ENCODE measurements around the gene ITPR1.

The ITPR1 gene

GRCh38 chr3:4681301-4681700 lies 188.2 kb downstream of the ITPR1 start:
- Histone ChIP-seq H3K79me2 (ENCODE audit: insufficient read depth, low read length) (no peaks in the 10 kb centered on the region), H3K36me3 (ENCODE audit: insufficient read depth, low read length) (peaks cover 62% of the 10 kb centered on the region; the same call in 1 of the 2 replicates), H4K20me1 (ENCODE audit: insufficient read depth, low read length, poor library complexity, severe bottlenecking) (no peaks in the 10 kb centered on the region), H3K27me3 (ENCODE audit: insufficient read depth, low read length, poor library complexity, severe bottlenecking) (no peaks in the 10 kb centered on the region), H3K9me3 (ENCODE audit: insufficient read depth, low read depth, low read length) (no peaks in the 10 kb centered on the region), H3K4me1 (ENCODE audit: insufficient read depth, low read length, poor library complexity, severe bottlenecking) (no peaks in the 10 kb centered on the region), H2AFZ (ENCODE audit: low read length) (no peak overlapping the region), H3F3A (ENCODE audit: low read depth) (no peaks in the 10 kb centered on the region), H3K4me2 (ENCODE audit: low read depth, low read length, poor library complexity, severe bottlenecking) (no peak overlapping the region), H3K9ac (ENCODE audit: low read depth, low read length, poor library complexity, severe bottlenecking) (no peak overlapping the region), H3K9me2 (replicated peaks; ENCODE audit: low read depth, low read length) (no peaks in the 10 kb centered on the region), H3K4me3 (ENCODE audit: low read length, poor library complexity, severe bottlenecking) (no peak overlapping the region)
- TF ChIP-seq EZH2phosphoT487 (IDR thresholded peaks at IDR 0.05; ENCODE audit: borderline replicate concordance), result no peak
- TF ChIP-seq, protein P1, sequence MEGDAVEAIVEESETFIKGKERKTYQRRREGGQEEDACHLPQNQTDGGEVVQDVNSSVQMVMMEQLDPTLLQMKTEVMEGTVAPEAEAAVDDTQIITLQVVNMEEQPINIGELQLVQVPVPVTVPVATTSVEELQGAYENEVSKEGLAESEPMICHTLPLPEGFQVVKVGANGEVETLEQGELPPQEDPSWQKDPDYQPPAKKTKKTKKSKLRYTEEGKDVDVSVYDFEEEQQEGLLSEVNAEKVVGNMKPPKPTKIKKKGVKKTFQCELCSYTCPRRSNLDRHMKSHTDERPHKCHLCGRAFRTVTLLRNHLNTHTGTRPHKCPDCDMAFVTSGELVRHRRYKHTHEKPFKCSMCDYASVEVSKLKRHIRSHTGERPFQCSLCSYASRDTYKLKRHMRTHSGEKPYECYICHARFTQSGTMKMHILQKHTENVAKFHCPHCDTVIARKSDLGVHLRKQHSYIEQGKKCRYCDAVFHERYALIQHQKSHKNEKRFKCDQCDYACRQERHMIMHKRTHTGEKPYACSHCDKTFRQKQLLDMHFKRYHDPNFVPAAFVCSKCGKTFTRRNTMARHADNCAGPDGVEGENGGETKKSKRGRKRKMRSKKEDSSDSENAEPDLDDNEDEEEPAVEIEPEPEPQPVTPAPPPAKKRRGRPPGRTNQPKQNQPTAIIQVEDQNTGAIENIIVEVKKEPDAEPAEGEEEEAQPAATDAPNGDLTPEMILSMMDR (conservative IDR thresholded peaks at IDR 0.05; ENCODE audit: low read length), result no peak

DNA sequence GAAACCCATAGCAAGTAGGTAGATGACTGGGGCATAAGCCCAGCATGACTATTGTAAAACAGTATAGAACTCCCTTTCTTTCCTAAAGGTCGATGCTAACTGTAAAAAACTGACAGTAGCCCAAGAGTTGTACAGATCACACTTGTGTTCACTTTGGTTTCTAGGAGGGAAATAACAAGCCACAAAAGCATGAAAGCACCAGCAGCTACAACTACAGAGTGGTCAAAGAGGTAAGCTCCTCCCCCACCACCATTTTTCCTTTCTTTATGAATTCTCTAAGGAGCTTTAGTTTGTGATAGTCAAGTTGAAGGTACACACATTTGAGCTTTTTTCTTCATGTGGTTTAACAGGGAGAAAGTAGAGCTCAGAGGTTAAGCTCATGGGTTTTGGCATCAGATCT lies 191.0 kb downstream of the ITPR1 start:
- no peaks in the 10 kb centered on the region for H3K27me3 ChIP-seq (ENCODE audit: insufficient read depth, low read length, poor library complexity, severe bottlenecking)
- no peaks in the 10 kb centered on the region for H3K9me3 ChIP-seq (ENCODE audit: insufficient read depth, low read depth, low read length)
- H3K4me1 ChIP-seq (ENCODE audit: insufficient read depth, low read length, poor library complexity, severe bottlenecking), result no peaks in the 10 kb centered on the region
- no peak overlapping the region for H3K9ac ChIP-seq (ENCODE audit: low read depth, low read length, poor library complexity, severe bottlenecking)
- H3K9me2 ChIP-seq (replicated peaks; ENCODE audit: low read depth, low read length), result no peaks in the 10 kb centered on the region
- H3K79me2 ChIP-seq (ENCODE audit: insufficient read depth, low read length), result no peaks in the 10 kb centered on the region
- H2AFZ ChIP-seq (ENCODE audit: low read length), result no peak overlapping the region
- H3K36me3 ChIP-seq (ENCODE audit: insufficient read depth, low read length), result peaks cover 77% of the 10 kb centered on the region; the same call in 1 of the 2 replicates
- H3F3A ChIP-seq (ENCODE audit: low read depth), result no peaks in the 10 kb centered on the region
- H4K20me1 ChIP-seq (ENCODE audit: insufficient read depth, low read length, poor library complexity, severe bottlenecking), result no peaks in the 10 kb centered on the region
- no peak overlapping the region for H3K4me2 ChIP-seq (ENCODE audit: low read depth, low read length, poor library complexity, severe bottlenecking)
- TF ChIP-seq, protein P1 (conservative IDR thresholded peaks at IDR 0.05; ENCODE audit: low read length), result no peak
- no peak for TF ChIP-seq EZH2phosphoT487 (IDR thresholded peaks at IDR 0.05; ENCODE audit: borderline replicate concordance)
- no peak overlapping the region for H3K4me3 ChIP-seq (ENCODE audit: low read length, poor library complexity, severe bottlenecking)

DNA sequence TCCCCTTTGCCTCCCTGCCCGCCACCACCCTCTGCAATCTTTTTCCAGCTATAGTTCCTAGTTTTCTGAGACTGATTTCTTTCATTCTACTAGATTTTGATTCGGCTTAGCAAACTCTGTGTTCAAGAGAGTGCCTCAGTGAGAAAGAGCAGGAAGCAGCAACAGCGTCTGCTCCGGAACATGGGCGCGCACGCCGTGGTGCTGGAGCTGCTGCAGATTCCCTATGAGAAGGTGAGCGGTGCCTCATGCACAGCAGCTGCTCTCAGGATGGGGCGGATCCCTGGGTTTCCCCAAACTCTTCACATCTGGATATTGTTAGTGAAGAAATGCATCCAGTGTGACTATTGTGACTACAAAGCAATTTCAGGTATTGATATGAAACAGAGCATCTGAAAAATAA lies 191.8 kb downstream of the ITPR1 start:
- Histone ChIP-seq H3F3A (ENCODE audit: low read depth) (no peaks in the 10 kb centered on the region), H3K9me2 (replicated peaks; ENCODE audit: low read depth, low read length) (no peaks in the 10 kb centered on the region), H2AFZ (ENCODE audit: low read length) (no peak overlapping the region), H3K79me2 (ENCODE audit: insufficient read depth, low read length) (no peaks in the 10 kb centered on the region), H3K9me3 (ENCODE audit: insufficient read depth, low read depth, low read length) (no peaks in the 10 kb centered on the region), H3K4me2 (ENCODE audit: low read depth, low read length, poor library complexity, severe bottlenecking) (no peak overlapping the region), H3K27me3 (ENCODE audit: insufficient read depth, low read length, poor library complexity, severe bottlenecking) (no peaks in the 10 kb centered on the region), H3K4me1 (ENCODE audit: insufficient read depth, low read length, poor library complexity, severe bottlenecking) (no peaks in the 10 kb centered on the region), H3K36me3 (ENCODE audit: insufficient read depth, low read length) (peaks cover 80% of the 10 kb centered on the region; the same call in 1 of the 2 replicates), H3K4me3 (ENCODE audit: low read length, poor library complexity, severe bottlenecking) (no peak overlapping the region), H4K20me1 (ENCODE audit: insufficient read depth, low read length, poor library complexity, severe bottlenecking) (no peaks in the 10 kb centered on the region), H3K9ac (ENCODE audit: low read depth, low read length, poor library complexity, severe bottlenecking) (no peak overlapping the region)
- TF ChIP-seq EZH2phosphoT487 (IDR thresholded peaks at IDR 0.05; ENCODE audit: borderline replicate concordance), result no peak
- TF ChIP-seq, protein P1 (conservative IDR thresholded peaks at IDR 0.05; ENCODE audit: low read length), result no peak

Measured in Loucy (cell line).